Sigmoid colon (tissue), 3 donors: Measurements from ENCODE around the gene UBTD2.

Source experiments
- CTCF ChIP-seq, 4 experiments: fragments of 450-650 bp in 3 of 4; fragments of 200-600 bp in 1 of 4; IDR thresholded peaks; one replicate each; pipeline ENCODE4 v1.5.1; 2016 to 2019; ENCODE audit warnings: antibody characterized with exemption in 4 of 4, mild to moderate bottlenecking in 3 of 4, moderate library complexity in 2 of 4
- POLR2A ChIP-seq, 2 donors: fragments of 450-650 bp; IDR thresholded peaks; one replicate each; pipeline ENCODE4 v1.6.1; 2016; ENCODE audit warnings: antibody characterized with exemption in 2 of 2, mild to moderate bottlenecking in 2 of 2, moderate library complexity in 2 of 2

DNA sequence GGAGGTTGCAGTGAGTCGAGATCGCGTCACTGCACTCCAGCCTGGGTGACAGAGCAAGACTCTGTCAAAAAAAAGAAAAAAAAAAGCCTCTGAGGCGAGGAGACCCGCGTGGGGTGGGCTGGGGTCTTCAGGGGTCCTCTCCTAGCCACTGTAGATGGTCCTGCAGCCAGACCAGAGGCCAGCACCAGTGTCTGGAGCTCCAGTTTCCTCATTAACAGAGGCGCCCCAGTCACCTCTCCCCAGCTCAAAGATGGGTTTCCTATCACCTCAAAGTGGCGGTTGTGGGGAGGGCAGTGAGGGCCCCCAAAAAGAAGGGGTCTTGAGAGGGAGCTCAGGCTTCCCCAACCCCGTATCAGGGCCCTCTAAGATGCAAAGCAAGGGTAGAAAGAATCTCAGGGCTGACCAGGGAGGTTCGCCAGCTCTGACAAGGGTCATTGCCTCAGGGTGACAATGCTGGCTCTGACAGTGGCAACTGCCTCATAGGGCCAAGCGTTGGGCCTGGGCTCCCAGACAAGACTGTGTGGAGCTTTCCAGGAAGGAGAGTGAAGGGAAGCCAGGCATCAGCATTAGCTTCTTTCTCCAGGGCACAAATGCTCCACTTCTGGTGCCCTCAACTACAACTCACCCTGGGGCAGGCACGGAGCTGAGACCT lies 110.5 kb downstream of the UBTD2 start:
- no peak for TF ChIP-seq POLR2A (IDR thresholded peaks at IDR 0.05)
- no peak for TF ChIP-seq CTCF (IDR thresholded peaks at IDR 0.05)
